ENCODE results near the gene BLOC1S1. TPM values are rescaled to one million over a fixed set of nuclear protein-coding genes. Genes with fewer than 3 reads are reported as not detected.

BLOC1S1 gene
- total RNA-seq, 2 experiments from 2014 or later = 116 to 135 TPM

GRCh38 chr12:55708695-55709233 lies 7.1 kb upstream of the BLOC1S1 start:
- Mint-ChIP-seq H3K4me3 (peak overlapping the region; percentile 83), H3K36me3 (no peaks in the 10 kb centered on the region), H3K4me1 (peaks cover 14% of the 10 kb centered on the region), H3K27me3 (peaks cover 41% of the 10 kb centered on the region), H3K27ac (no peak overlapping the region), H3K9me3 (no peaks in the 10 kb centered on the region)
- ATAC-seq (ENCODE audit: low read depth) (no peak), DNase-seq (no peak)
- POLR2A ChIA-PET = no interaction called here

DNA sequence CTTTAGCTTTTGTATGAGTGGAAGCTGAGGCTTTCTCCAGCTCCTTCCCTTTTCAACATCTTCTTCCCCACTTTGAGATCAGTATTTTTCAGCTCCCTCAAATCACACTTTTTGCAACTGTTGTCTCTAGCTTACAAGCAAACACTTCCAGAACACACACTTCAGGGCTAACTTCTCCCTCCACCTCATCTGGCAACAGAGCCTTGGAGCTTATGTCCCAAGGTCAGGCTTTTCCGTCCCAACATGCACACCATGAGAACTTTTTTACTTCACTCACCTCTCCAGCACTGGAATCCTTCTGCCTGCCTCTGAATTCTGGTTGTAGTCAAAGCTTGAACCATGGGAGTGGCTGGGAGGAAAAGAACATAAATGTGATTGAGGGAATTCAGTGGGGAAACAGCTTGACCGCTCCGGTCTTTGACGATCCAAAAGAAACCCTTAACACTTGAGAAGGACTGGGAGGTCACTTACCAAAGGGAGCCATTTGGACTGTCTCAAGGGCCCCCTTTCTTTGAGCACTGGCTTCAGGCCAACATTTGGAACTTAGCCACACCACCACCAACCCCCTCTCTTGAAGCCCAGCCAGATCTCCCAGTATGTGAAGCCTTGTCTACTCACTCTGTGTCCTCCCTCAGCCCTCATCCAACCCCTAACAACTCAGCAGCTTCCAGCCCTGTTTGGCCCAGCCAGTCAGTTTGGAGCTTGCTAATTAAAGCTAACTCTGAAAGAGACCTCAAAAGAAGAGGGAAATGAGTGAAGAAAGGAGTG lies 3.9 kb upstream of the BLOC1S1 start:
- H3K4me1 Mint-ChIP-seq = peaks cover 26% of the 10 kb centered on the region
- ATAC-seq (ENCODE audit: low read depth) (no peak), DNase-seq (no peak)
- H3K4me3 Mint-ChIP-seq = no peak overlapping the region
- peaks cover 25% of the 10 kb centered on the region for H3K27me3 Mint-ChIP-seq
- H3K36me3 Mint-ChIP-seq = peaks cover 1% of the 10 kb centered on the region
- no peak overlapping the region for H3K27ac Mint-ChIP-seq
- H3K9me3 Mint-ChIP-seq = no peaks in the 10 kb centered on the region
- POLR2A ChIA-PET = interaction anchor here (1.4 kb wide), 1 partner anchor 18 kb away, joined by 5 read pairs; no protein-coding TSS in a partner anchor

- Mint-ChIP-seq H3K27me3 (peaks cover 20% of the 10 kb centered on the region), H3K4me3 (no peak overlapping the region), H3K36me3 (peaks cover 2% of the 10 kb centered on the region), H3K27ac (no peak overlapping the region), H3K9me3 (no peaks in the 10 kb centered on the region), H3K4me1 (peaks cover 32% of the 10 kb centered on the region)
- ATAC-seq (ENCODE audit: low read depth) (no peak), DNase-seq (no peak)
- POLR2A ChIA-PET = interaction anchor here (1.4 kb wide), 1 partner anchor 17 kb away, joined by 5 read pairs; no protein-coding TSS in a partner anchor
Observed at GRCh38 chr12:55712700-55713415, 3.0 kb upstream of the BLOC1S1 start.

GRCh38 chr12:55713721-55714120 lies 2.1 kb upstream of the BLOC1S1 start:
- H3K4me1 Mint-ChIP-seq = peaks cover 32% of the 10 kb centered on the region
- POLR2A ChIA-PET = no interaction called here
- H3K36me3 Mint-ChIP-seq = peaks cover 9% of the 10 kb centered on the region
- DNase-seq (no peak), ATAC-seq (ENCODE audit: low read depth) (no peak)
- H3K27ac Mint-ChIP-seq = no peak overlapping the region
- H3K27me3 Mint-ChIP-seq = peaks cover 13% of the 10 kb centered on the region
- H3K9me3 Mint-ChIP-seq = no peaks in the 10 kb centered on the region
- no peak overlapping the region for H3K4me3 Mint-ChIP-seq

GRCh38 chr12:55715169-55715764 lies 579 bp upstream of the BLOC1S1 start:
- Mint-ChIP-seq H3K36me3 (peaks cover 11% of the 10 kb centered on the region), H3K27me3 (no peaks in the 10 kb centered on the region), H3K4me1 (peaks cover 38% of the 10 kb centered on the region), H3K4me3 (peak overlapping the region; percentile 93), H3K9me3 (no peaks in the 10 kb centered on the region), H3K27ac (peak overlapping the region; percentile 95)
- DNase-seq = no peak
- ATAC-seq (ENCODE audit: low read depth) = no peak
- POLR2A ChIA-PET = interaction anchor here (0.6 to 2.8 kb wide), 8 partner anchors 9 to 1706 kb away, joined by 3 to 31 read pairs (median 4); partner anchors contain the start of gene CD63

- Mint-ChIP-seq H3K9me3 (no peaks in the 10 kb centered on the region), H3K4me3 (peak overlapping the region; percentile 93), H3K27me3 (no peaks in the 10 kb centered on the region), H3K36me3 (peaks cover 11% of the 10 kb centered on the region), H3K4me1 (peaks cover 45% of the 10 kb centered on the region), H3K27ac (peak overlapping the region; percentile 95)
- POLR2A ChIA-PET = interaction anchor here (0.6 to 2.8 kb wide), 9 partner anchors 8 to 400 kb away, joined by 3 to 31 read pairs (median 4); partner anchors contain the start of genes CD63, ITGA7 and ORMDL2
- peak; percentile 28 for ATAC-seq (ENCODE audit: low read depth)
- DNase-seq = no peak
Observed at GRCh38 chr12:55716582-55716957, 724 bp downstream of the BLOC1S1 start.

GRCh38 chr12:55717011-55718007 lies 1.5 kb downstream of the BLOC1S1 start:
- H3K4me3 Mint-ChIP-seq = peak overlapping the region; percentile 93
- peaks cover 11% of the 10 kb centered on the region for H3K36me3 Mint-ChIP-seq

DNA sequence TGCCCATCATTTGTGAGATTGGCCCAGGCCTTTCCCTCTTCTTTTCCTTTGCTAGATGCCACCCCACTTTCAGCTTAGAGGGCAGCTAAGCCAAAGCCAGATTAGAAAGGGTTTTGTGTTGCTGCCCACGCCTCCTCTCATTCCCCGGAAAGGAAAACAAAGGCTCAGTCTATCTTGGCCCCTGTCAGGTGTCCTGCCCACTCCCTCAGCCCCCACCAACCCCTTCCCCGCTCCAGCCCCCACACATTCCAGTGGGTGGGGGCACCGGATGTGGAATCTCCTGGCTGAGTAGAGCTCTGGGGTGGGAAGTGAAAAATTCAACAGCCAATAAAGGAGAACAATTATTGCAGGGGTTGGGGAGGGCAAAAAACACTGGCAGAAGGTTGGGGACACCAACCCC lies 2.2 kb downstream of the BLOC1S1 start:
- no peak for ATAC-seq (ENCODE audit: low read depth)
- H3K36me3 Mint-ChIP-seq = peaks cover 11% of the 10 kb centered on the region
- H3K4me3 Mint-ChIP-seq = peak overlapping the region; percentile 93
- no peak for DNase-seq
- no peaks in the 10 kb centered on the region for H3K9me3 Mint-ChIP-seq
- no peaks in the 10 kb centered on the region for H3K27me3 Mint-ChIP-seq
- H3K27ac Mint-ChIP-seq = no peak overlapping the region
- POLR2A ChIA-PET = interaction anchor here (1.1 to 2.4 kb wide), 2 partner anchors 12 to 20 kb away, joined by 3 to 17 read pairs; partner anchors contain the start of gene CD63
- peaks cover 45% of the 10 kb centered on the region for H3K4me1 Mint-ChIP-seq

More at GRCh38 chr12:55717011-55718007, 1.5 kb downstream of the BLOC1S1 start:
- DNase-seq = no peak
- POLR2A ChIA-PET = interaction anchor here (0.6 to 2.8 kb wide), 6 partner anchors 10 to 279 kb away, joined by 3 to 31 read pairs (median 4); partner anchors contain the start of genes CD63, DNAJC14, ITGA7 and ORMDL2
- H3K27me3 Mint-ChIP-seq = no peaks in the 10 kb centered on the region
- H3K9me3 Mint-ChIP-seq = no peaks in the 10 kb centered on the region
- H3K4me1 Mint-ChIP-seq = peaks cover 45% of the 10 kb centered on the region
- H3K27ac Mint-ChIP-seq = peak overlapping the region; percentile 95
- no peak for ATAC-seq (ENCODE audit: low read depth)

DNA sequence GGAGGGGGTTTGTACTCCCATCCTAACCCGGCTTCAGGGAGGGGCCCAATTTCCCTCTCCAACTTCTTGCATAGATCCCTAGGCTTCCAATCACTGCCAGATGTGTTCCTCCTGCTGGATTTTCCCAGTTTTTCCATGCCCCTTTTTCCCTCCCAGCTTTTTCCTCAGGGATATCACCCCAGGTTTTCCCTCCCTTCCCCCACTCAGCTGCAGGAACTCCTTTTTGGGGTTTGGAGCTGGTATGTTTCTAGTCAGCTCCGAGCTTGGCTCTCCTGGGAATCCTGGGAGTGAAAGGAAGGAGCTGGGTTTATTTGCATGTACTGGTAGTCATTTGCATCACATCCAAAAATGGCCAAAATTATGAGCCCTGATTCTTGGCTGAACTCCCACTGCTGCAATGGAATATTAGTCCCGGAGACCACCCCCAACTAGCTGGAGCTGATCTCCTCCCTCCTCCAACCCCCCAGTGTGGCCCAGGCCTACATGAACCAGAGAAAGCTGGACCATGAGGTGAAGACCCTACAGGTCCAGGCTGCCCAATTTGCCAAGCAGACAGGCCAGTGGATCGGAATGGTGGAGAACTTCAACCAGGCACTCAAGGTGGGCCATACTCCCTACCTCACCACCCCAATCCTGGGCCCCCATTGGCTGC lies 2.9 kb downstream of the BLOC1S1 start:
- DNase-seq = no peak
- peaks cover 45% of the 10 kb centered on the region for H3K4me1 Mint-ChIP-seq
- H3K36me3 Mint-ChIP-seq = peaks cover 13% of the 10 kb centered on the region
- H3K9me3 Mint-ChIP-seq = no peaks in the 10 kb centered on the region
- POLR2A ChIA-PET = interaction anchor here (2.4 kb wide), 1 partner anchor 11 kb away, joined by 17 read pairs; the partner anchor contains the start of gene CD63
- H3K4me3 Mint-ChIP-seq = no peak overlapping the region
- no peak overlapping the region for H3K27ac Mint-ChIP-seq
- ATAC-seq (ENCODE audit: low read depth) = no peak
- H3K27me3 Mint-ChIP-seq = no peaks in the 10 kb centered on the region

- Mint-ChIP-seq H3K27ac (no peak overlapping the region), H3K4me3 (no peak overlapping the region), H3K4me1 (peaks cover 45% of the 10 kb centered on the region), H3K36me3 (peaks cover 13% of the 10 kb centered on the region), H3K27me3 (no peaks in the 10 kb centered on the region), H3K9me3 (no peaks in the 10 kb centered on the region)
- ATAC-seq (ENCODE audit: low read depth) (no peak), DNase-seq (no peak)
- POLR2A ChIA-PET = interaction anchor here (0.6 to 2.4 kb wide), 2 partner anchors 10 to 463 kb away, joined by 3 to 17 read pairs; partner anchors contain the start of gene CD63
Observed at GRCh38 chr12:55719371-55719770, 3.5 kb downstream of the BLOC1S1 start.

GRCh38 chr12:55720071-55720564 lies 4.3 kb downstream of the BLOC1S1 start, which contains the start of gene RDH5:
Gene RDH5, plus strand, starts transcription at chr12:55720393. Its CDS starts 792 bp downstream, at chr12:55721185.
- H3K27me3 Mint-ChIP-seq = no peaks in the 10 kb centered on the region
- no peaks in the 10 kb centered on the region for H3K9me3 Mint-ChIP-seq
- POLR2A ChIA-PET = interaction anchor here (0.6 to 2.4 kb wide), 2 partner anchors 9 to 19 kb away, joined by 3 to 17 read pairs; partner anchors contain the start of gene CD63

More at GRCh38 chr12:55720071-55720564, 4.3 kb downstream of the BLOC1S1 start, which contains the start of gene RDH5:
- peaks cover 51% of the 10 kb centered on the region for H3K4me1 Mint-ChIP-seq
- H3K4me3 Mint-ChIP-seq = no peak within 1 kb of the TSS
- no peak for ATAC-seq (ENCODE audit: low read depth)
- DNase-seq = no peak
- H3K36me3 Mint-ChIP-seq = peaks cover 16% of the 10 kb centered on the region
- H3K27ac Mint-ChIP-seq = no peak within 1 kb of the TSS
